HT1080 (cell line): ENCODE measurements around the gene WDPCP. TPM values are rescaled to one million over a fixed set of nuclear protein-coding genes. Genes with fewer than 3 reads are reported as not detected.
A peak's percentile ranks its signal among the peaks of the same experiment; 100 is the strongest.

ENCODE experiments used
- DNase-seq: peaks from one replicate; pipeline ENCODE4 v3.0.0-alpha.2; 2015; ENCODE audit warnings: low read depth
- total RNA-seq: library from RNA; depleted of rRNA; stranded (reverse); fragments of >200 nt; shearing (Covaris generic); gene quantifications from 2 replicates; pipeline ENCODE4 v1.2.3, GENCODE V29; 2014

Gene WDPCP
- total RNA-seq, 1 experiment from 2014 or later: 5.8 TPM

DNA sequence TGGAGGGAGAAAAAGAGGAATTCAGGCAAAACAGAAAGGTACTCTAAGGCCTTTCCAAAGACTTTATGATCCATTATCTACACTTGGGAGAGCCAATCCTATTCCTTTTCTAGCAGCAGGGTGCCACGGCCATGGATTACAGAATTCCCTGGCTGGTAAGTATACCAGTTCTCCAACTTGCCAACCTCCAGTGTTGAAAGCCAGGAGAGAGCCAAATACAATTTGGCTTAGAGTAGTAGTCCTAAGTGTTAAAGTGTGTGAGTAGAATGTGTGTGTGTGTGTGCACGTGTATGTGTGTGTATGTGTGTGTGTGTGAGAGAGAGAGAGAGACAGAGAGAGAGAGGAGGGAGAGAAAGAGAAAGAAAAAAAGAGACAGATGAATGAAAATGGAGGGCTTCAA, 43.3 kb downstream of the WDPCP start:
- DNase-seq: no peak

DNA sequence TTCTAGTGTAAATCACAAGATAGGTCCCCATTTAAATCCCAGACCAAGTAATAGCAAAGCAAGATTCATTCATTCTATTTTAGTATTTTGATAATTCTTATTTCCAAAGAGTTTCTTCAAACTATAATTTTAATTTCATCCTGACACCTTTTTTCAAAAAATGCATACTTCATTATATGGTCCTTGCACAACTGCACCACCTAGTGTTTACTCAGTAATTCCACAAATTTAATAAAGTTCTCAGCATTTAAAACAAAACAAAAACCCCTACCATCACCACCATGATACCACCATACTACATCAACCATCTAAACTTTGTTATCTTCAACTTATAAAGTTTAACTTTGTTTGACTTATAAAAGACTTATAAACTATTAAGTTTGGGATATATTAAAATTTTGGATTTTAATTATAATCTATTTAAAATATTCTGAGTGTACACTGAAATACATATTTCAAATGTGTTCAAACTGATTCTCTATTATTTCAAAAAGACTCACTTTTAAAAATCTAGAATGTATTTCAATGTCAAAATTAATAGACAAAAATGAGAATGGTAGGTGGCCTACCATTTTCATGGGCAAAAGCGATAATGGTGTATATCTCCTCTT, 44.2 kb downstream of the WDPCP start:
- DNase-seq: peak; percentile 17

DNA sequence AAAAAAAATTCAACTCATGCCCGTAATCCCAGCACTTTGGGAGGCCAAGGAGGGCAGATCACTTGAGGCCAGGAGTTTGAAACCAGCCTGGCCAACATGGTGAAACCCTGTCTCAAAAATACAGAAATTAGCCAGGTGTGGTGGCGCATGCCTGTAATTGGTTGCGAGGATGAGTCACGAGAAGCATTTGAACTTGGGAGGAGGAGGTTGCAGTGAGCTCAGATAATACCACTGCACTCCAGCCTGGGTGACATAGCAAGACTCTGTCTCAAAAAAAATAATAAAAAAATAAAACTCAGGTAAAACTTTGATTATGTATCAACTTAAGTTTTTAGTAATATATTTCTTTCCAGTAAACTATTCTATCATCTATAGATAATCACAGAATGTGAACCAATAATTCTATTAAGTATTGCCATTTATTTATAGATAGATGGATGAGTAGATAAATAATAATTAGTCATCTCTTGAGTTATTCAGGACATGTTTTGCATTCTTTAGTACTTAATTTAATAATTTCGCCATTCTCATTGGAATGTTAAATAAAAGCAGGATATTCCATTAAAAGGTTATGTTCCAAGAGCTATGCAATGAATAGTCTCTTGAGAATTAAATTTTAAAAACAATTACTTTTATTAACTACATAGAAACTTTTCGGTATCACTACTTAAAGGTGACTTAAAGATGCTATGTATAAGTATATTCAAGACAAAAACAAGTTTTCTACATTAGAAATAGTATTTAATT, 48.7 kb downstream of the WDPCP start:
- no peak for DNase-seq

DNA sequence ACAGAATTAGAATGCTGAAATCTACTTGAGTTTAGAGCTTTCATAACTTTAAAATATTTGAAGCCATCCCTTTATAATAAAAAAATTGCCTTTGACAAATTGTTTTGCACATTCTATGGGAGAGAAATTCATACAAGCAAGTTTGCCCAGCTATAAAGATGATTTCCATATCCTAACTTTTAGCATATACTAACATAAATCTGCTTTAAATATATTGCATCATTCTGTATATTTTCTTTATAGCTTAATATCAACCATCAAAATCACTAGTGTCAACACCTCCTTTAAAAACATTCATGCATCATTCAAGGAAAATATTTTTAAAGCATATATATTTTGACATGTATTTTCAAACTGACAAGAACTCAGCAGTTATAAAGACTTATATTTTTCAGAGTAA, 49.9 kb downstream of the WDPCP start:
- no peak for DNase-seq

DNA sequence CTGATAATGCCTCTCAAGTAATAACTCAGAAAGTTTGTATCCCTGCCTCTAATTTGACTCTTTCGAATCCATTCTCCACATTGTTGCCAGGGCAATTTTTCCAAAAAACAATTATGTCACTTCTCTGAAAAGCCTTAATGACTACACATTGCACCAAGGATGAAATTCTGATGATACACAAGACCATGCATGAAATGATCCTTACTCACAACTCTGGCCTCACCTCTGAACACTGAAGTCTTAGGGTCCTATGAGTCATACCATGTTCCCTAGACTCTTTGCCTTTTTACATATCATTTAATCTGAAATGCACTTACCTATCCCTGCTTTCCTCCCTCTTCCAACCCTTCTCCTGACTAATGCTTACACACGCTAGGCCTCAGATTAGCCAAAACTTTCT, 51.0 kb downstream of the WDPCP start:
- DNase-seq: peak; percentile 20

- no peak for DNase-seq
These were observed 57.5 kb downstream of the WDPCP start for GRCh38 chr2:63530704-63531279.

DNA sequence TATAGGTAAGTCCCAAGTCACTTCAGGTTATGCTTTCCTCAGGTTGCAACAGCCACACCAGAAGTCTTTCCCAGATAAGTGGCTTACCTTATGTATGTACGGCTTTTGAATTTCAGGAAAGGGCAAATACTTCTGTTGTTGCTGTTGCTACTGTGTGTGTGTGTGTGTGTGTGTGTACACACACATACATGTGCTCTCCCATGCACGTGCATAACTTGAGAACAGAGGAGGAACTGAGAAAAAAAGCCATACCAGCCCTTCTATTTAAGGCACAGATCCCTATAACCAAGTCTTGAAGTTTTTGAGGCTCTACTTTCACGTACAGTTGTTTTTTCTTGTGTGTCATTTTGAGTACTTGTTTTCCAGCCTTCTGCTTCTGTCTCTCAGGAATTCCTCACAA, 62.4 kb downstream of the WDPCP start:
- DNase-seq: no peak

GRCh38 chr2:63522950-63523349, 65.3 kb downstream of the WDPCP start:
- no peak for DNase-seq

- no peak for DNase-seq
These were observed 67.5 kb downstream of the WDPCP start for GRCh38 chr2:63520793-63521192.

DNA sequence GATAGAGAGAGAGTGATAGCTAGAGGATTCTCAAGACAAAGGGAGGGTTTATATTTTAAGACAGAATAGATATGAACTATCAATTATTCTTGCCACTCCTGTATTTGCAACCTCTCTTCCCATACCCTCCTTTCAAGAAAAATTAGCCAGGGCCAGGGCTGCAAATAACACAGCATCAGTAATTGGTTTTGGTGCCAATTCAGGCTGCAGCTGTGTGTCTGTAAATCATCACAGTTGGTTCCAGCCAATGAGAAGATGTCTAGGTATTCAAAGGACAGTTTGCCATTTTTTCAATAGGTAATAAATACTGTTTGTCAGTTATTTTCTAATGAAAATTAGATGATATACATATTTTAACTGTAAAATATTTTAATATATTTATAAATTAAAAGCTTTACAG, 73.5 kb downstream of the WDPCP start:
- DNase-seq: no peak

DNA sequence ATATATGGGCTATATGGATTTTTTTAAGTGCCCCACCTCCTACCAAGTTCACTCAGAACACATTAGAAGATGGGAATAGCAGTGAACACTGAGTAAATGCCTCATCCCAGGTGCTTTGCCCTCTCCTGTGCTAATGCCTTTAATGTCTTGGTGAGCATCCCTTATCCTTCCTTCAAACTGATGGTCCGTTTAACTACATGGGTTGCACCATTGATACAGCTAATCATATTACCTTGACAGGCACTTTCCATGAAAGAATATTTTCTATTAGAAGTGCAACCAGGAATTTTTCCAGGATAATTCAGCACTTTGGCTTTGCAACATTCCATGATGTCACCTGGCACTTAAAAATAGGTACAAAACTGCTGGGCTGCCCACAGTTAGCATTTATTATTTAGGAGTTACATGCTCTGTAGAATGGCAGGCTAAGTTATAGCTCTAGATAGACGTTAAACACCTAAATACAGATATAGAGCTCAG, 74.0 kb downstream of the WDPCP start:
- no peak for DNase-seq

DNA sequence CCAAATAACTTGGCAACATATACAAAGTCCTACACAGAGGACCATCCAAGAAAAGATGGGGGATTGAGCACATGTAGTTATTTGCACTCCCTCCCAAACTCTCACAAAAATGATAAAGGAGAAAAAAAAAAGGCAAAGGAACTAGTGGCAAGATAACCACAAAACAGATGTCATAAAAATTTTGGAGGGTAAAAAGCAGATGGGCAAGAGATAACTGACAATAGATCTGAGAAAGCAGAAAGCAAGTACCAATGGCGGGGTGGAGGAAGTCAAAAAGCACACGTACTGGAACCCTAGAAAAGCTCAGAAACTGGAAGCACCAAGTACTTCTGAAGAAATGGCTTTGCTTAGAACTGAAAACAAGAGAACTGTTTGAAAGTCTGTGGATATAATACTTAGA, 82.0 kb downstream of the WDPCP start:
- no peak for DNase-seq

- no peak for DNase-seq
These were observed 84.5 kb downstream of the WDPCP start for GRCh38 chr2:63503818-63504217.

DNA sequence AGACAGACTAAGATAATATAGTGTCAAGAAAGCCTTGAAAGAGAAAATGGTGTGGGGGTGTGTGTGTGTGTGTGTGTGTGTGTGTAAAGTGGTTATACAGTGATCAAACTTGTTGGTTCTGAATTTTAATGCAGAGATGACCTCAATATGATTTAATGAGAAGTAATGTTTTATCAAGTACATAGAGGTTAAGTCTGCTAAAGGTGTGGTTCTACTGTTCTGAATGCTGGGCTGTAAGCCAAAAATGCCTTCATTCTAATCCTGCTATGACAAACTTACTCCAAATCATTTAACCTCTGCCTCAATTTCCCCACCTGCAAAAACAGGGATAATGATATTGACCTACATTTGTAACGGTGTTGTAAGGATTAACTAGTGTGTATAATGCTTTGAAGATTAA, 87.9 kb downstream of the WDPCP start:
- no peak for DNase-seq

- DNase-seq: no peak
These were observed 90.7 kb downstream of the WDPCP start for GRCh38 chr2:63497576-63497975.

- DNase-seq: no peak
These were observed 93.3 kb downstream of the WDPCP start for GRCh38 chr2:63494968-63495367.

GRCh38 chr2:63494100-63494499, 94.2 kb downstream of the WDPCP start:
- no peak for DNase-seq

DNA sequence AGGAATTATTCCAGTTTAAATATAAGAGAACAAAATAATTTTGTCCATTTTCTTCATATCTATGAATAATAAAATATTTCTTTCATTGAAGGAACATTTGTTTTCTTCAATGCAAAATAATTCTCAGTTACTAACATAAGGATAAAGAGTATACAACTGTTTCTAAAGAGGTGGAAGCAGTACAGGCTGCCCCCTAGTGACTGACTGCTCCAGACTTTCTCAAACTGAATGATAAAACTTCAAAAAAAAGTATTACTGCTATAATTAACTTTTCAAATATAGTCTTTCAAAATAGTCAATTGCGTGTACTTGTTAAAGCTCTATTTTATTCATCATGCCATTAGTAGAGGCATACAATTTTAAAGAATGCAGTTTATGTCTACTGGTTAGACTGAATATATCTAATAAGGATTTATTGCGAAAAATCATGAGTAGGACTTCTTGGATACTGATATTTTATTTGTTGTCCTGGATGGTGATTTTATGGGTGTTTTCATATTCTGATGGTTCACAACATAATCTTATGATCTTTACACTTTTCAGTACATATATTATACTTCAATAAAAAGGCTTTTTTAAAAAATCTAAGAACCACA, 100.1 kb downstream of the WDPCP start:
- DNase-seq: peak; percentile 17

- no peak for DNase-seq
These were observed 101.4 kb downstream of the WDPCP start for GRCh38 chr2:63486861-63487290.

GRCh38 chr2:63484901-63485300, 103.4 kb downstream of the WDPCP start:
- DNase-seq: no peak

DNA sequence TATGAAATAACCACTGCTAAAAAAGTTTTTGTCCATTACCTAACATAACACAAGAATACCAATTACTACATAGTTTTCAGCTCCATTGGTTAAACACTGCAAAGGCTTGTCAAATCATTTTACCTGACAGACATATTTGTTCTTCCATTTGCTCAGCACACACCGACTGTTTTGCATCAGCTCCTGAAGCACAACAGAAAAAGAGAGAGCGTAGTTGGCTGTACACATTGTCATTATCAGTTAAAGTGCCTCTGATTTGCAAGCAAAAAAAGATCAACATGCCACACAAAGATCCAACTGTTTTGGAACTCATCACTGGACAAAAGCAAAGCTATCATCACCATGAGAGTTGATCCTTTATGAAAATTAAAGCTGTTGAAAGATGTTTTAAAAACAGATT, 103.8 kb downstream of the WDPCP start:
- DNase-seq: no peak

GRCh38 chr2:63477686-63478085, 110.6 kb downstream of the WDPCP start:
- DNase-seq: no peak
